Fibroblast of the aortic adventitia (primary cell): ENCODE data around the gene PDIA5. TPM values are rescaled to one million over a fixed set of nuclear protein-coding genes. Genes with fewer than 3 reads are reported as not detected.
A peak's percentile ranks its signal among the peaks of the same experiment; 100 is the strongest.

Source experiments
- DNase-seq: peaks from one replicate; pipeline ENCODE4 v3.0.0-alpha.2; 2010; ENCODE audit warnings: low read depth
- H3K4me3 ChIP-seq: 2 replicates; pipeline ENCODE4 v1.5.1; 2011; ENCODE audit warnings: low read depth, mild to moderate bottlenecking, control low read depth, low read length, moderate library complexity
- total RNA-seq: library from RNA; depleted of rRNA; stranded (reverse); fragments of >200 nt; gene quantifications from 2 replicates; pipeline ENCODE4 v1.2.3, GENCODE V29; 2012; ENCODE audit warnings: low replicate concordance
- TF ChIP-seq, protein P1 (sequence below): IDR thresholded peaks from 2 replicates; pipeline ENCODE4 v1.5.1; 2011; ENCODE audit warnings: mild to moderate bottlenecking, low read length, control low read depth, inconsistent platforms; ENCODE audit not compliant: insufficient read depth

The PDIA5 gene
- total RNA-seq: 43.9 and 59.1 TPM in 2 replicates

GRCh38 chr3:123066896-123067688, at the start of gene PDIA5:
Gene PDIA5, plus strand, starts transcription at chr3:123067025. Its CDS starts 140 bp downstream, at chr3:123067165.
- peak; percentile 83 for DNase-seq
- H3K4me3 ChIP-seq: peak within 1 kb of the TSS; percentile 95
- TF ChIP-seq, protein P1, sequence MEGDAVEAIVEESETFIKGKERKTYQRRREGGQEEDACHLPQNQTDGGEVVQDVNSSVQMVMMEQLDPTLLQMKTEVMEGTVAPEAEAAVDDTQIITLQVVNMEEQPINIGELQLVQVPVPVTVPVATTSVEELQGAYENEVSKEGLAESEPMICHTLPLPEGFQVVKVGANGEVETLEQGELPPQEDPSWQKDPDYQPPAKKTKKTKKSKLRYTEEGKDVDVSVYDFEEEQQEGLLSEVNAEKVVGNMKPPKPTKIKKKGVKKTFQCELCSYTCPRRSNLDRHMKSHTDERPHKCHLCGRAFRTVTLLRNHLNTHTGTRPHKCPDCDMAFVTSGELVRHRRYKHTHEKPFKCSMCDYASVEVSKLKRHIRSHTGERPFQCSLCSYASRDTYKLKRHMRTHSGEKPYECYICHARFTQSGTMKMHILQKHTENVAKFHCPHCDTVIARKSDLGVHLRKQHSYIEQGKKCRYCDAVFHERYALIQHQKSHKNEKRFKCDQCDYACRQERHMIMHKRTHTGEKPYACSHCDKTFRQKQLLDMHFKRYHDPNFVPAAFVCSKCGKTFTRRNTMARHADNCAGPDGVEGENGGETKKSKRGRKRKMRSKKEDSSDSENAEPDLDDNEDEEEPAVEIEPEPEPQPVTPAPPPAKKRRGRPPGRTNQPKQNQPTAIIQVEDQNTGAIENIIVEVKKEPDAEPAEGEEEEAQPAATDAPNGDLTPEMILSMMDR: no peak

DNA sequence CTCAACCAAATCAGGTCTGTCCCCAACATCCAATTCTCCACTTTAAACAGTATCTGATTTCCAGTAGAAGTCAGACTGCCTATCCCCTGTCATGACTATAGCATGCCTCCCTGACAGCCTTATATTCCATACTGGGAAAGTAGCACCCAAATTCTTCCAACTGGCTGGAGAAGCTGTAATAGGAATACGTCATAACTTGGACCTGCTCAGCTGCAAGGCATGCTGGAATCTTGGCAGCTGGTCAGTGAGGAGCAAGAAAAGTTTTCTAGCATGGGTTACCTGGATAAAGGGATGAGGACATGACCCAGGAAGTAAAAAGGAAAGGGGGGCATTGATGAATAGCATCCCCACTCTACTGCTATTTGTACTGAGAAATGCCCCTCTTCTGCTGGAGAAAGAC, 48.1 kb upstream of the PDIA5 start:
- peak; percentile 16 for DNase-seq
- TF ChIP-seq, protein P1: no peak
- no peak overlapping the region for H3K4me3 ChIP-seq

- DNase-seq: no peak
Observed at GRCh38 chr3:123019161-123019560, 47.7 kb upstream of the PDIA5 start.

DNA sequence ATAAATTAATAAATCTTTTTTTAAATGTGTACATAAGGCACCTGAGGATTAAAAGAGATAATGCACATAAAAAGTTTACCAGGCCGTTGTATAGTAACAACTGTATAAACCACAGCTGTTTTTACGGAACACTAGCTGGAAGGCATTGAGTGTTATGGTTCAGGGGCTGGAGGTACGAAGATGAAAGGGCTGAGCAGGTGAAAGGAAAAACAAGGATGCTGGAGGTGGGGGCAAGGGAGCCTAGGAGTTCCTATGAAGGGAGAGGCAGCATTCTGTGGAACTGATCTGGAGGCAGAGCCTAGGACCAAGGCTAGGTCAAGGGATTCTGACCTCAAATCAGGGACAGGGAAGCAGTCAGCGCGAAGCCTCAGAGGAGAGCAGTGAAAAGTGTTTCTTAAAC, 47.2 kb upstream of the PDIA5 start:
- no peak overlapping the region for H3K4me3 ChIP-seq
- DNase-seq: no peak
- TF ChIP-seq, protein P1: no peak

More at GRCh38 chr3:123019161-123019560, 47.7 kb upstream of the PDIA5 start:
- H3K4me3 ChIP-seq: no peak overlapping the region
- TF ChIP-seq, protein P1: no peak

GRCh38 chr3:123020709-123021108, 46.1 kb upstream of the PDIA5 start:
- TF ChIP-seq, protein P1: no peak
- DNase-seq: no peak

DNA sequence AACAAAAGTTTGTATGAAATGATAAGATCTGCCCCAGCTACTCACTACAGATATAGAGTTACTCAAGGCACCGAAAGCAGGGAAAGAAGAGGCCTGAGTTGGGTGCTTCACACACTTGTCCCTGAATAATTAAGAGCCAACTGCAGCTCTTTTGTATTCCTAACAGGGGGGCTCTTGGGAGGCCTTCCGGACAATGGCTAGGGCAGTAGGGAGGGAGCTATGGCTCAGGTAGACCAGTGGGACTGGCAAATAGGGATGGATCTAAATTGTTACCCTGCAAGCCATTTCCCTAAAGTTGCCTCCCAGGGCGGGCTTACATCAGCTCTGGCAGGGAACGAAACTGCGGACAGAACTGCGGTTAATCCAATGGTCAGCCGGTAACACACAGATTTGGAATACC, 45.4 kb upstream of the PDIA5 start:
- H3K4me3 ChIP-seq: no peak overlapping the region
- DNase-seq: no peak
- TF ChIP-seq, protein P1: no peak

More at GRCh38 chr3:123020709-123021108, 46.1 kb upstream of the PDIA5 start:
- no peak overlapping the region for H3K4me3 ChIP-seq
